ENCODE results near the gene LRMDA.

GRCh38 chr10:75487755-75488125 lies 56.3 kb downstream of the LRMDA start:
- TF ChIP-seq ZBTB8A (tag by site-specific recombination; IDR thresholded peaks at IDR 0.05) (no peak), CTCF (tag by site-specific recombination; IDR thresholded peaks at IDR 0.05) (no peak)
